Lower lobe of right lung (tissue), 2 donors: ENCODE data around the gene ITPKB. TPM values are rescaled to one million over a fixed set of nuclear protein-coding genes. Genes with fewer than 3 reads are reported as not detected.

ENCODE experiments used
- ATAC-seq, 2 donors: fragments of 200-7000 bp; cut with Tn5 transposase; one replicate each; pipeline ENCODE4 v1.9.1; 2020 to 2022; ENCODE audit warnings: mild to moderate bottlenecking in 2 of 2, moderate library complexity in 2 of 2
- DNase-seq: peaks from one replicate; pipeline ENCODE4 v3.0.0-alpha.2; 2020
- H3K27ac ChIP-seq: fragments of 200-600 bp; one replicate; pipeline ENCODE4 v1.8.0; 2022
- H3K27me3 ChIP-seq: fragments of 200-600 bp; one replicate; pipeline ENCODE4 v1.8.0; 2022; ENCODE audit warnings: low read depth
- H3K36me3 ChIP-seq: fragments of 200-600 bp; one replicate; pipeline ENCODE4 v1.8.0; 2022; ENCODE audit warnings: mild to moderate bottlenecking
- H3K4me1 ChIP-seq: fragments of 200-600 bp; one replicate; pipeline ENCODE4 v1.8.0; 2022
- H3K4me3 ChIP-seq: fragments of 200-600 bp; one replicate; pipeline ENCODE4 v1.8.0; 2022; ENCODE audit warnings: mild to moderate bottlenecking
- H3K9me3 ChIP-seq: fragments of 200-600 bp; one replicate; pipeline ENCODE4 v1.8.0; 2022
- intact Hi-C: fragments of 100-400 bp; cut with DNase I; formaldehyde crosslinking; loops from one replicate; pipeline ENCODE4 v1.11.0; 2022
- total RNA-seq: library from RNA; stranded (reverse); fragmentation: NEBNext Ultra II Directional; extraction: Animal tissue kit (Norgen Biotek cat#: 25700); gene quantifications from one replicate; pipeline ENCODE4 v1.2.1, GENCODE V29; 2021
- TF ChIP-seq, protein P1 (sequence below): fragments of 200-600 bp; IDR thresholded peaks from one replicate; pipeline ENCODE4 v1.8.0; 2022; ENCODE audit warnings: antibody characterized with exemption, mild to moderate bottlenecking
- donor health status: DM: no; HTN: yes; CAD: no; lungs with severe emphysema.

Gene ITPKB
- total RNA-seq, 1 donor from 2014 or later: 42.3 TPM

DNA sequence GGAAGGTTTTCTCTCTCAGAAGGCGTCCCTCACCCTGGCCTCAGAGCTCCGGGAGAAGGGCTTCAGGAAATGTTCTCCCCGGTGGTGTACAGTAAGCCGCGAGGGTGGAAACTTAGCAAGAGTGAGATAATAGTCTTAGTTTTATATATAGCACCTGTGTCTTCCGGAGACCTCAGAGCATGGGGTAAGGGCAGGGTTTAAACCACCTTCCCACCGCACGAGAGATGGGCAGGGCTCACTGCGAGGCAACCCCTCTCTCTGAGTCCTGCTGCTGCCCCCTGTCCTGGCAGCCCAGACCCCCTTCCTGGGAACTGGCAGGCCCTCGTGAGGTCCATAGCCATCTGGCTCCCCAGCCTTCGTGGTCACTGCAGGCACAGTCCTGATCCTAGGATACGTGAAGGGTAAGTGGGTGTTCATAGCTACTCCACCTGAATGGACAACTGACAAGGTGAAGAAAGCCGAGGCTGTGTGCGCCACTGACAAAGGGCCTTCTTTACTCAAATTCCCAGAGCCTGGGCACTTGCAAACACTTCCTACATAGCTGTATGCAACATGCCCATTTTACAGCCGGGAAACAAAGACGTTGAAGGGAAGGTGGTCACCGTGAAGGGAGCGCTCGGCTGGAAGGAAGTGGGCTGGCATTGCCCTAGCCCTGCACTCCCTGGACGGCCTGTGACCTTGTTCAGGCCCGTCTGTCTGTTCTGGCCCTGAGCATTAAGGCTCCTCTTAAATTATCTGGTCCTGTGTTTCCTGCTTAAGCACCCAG lies 26.9 kb downstream of the ITPKB start:
- DNase-seq: no peak
- intact Hi-C loops: no loop called here
- ATAC-seq: peak; percentile 22 to 32
- H3K27me3 ChIP-seq: no peaks in the 10 kb centered on the region
- TF ChIP-seq, protein P1, sequence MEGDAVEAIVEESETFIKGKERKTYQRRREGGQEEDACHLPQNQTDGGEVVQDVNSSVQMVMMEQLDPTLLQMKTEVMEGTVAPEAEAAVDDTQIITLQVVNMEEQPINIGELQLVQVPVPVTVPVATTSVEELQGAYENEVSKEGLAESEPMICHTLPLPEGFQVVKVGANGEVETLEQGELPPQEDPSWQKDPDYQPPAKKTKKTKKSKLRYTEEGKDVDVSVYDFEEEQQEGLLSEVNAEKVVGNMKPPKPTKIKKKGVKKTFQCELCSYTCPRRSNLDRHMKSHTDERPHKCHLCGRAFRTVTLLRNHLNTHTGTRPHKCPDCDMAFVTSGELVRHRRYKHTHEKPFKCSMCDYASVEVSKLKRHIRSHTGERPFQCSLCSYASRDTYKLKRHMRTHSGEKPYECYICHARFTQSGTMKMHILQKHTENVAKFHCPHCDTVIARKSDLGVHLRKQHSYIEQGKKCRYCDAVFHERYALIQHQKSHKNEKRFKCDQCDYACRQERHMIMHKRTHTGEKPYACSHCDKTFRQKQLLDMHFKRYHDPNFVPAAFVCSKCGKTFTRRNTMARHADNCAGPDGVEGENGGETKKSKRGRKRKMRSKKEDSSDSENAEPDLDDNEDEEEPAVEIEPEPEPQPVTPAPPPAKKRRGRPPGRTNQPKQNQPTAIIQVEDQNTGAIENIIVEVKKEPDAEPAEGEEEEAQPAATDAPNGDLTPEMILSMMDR: no peak
- H3K36me3 ChIP-seq: peaks cover 5% of the 10 kb centered on the region
- no peaks in the 10 kb centered on the region for H3K9me3 ChIP-seq
- no peak overlapping the region for H3K4me3 ChIP-seq
- no peak overlapping the region for H3K27ac ChIP-seq
- H3K4me1 ChIP-seq: peaks cover 63% of the 10 kb centered on the region

DNA sequence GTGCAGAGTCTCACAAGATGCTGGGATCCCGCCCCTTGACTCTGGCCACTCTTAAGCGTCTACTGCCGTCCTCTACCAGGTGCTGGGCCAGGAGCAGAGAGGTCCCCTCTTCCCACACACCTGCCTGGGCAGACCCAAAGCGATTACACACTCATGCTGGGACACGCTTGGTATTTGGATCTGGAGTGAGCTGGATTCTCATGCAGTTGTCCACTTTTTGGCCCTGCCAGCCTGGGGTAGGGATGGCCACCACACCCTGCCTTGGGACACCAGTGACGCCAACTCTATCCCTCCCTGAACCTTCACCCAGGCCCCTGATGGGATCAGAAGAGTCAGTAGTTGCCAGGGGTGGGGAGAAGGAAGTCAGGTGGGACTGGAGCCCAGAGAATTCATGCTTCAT lies 28.6 kb downstream of the ITPKB start:
- Histone ChIP-seq H3K36me3 (peaks cover 10% of the 10 kb centered on the region), H3K4me1 (peaks cover 57% of the 10 kb centered on the region), H3K27me3 (no peaks in the 10 kb centered on the region), H3K27ac (no peak overlapping the region), H3K9me3 (no peaks in the 10 kb centered on the region), H3K4me3 (no peak overlapping the region)
- intact Hi-C loops: no loop called here
- ATAC-seq (no peak), DNase-seq (no peak)
- TF ChIP-seq, protein P1: no peak

DNA sequence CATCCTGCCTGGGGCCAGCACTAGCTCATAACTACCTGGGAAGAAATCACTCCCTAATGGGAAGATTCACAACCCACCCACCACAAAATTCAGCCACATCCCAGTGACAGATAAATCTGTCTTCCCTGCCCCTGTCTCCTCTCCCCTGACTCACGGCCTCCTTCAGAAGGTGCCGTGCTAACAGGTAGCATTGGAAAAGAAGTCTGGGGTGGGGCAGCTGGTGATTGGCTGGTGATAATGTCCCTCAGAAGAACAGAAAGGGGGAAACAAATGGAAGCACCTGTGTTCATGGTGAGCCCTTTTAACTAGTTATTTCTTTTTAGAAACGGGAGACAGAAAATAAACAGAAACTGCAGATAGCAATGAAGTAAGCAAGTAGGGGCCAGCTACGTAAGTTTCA lies 29.1 kb downstream of the ITPKB start:
- no peak overlapping the region for H3K4me3 ChIP-seq
- ATAC-seq (no peak), DNase-seq (no peak)
- TF ChIP-seq, protein P1: no peak
- H3K36me3 ChIP-seq: peaks cover 10% of the 10 kb centered on the region
- intact Hi-C loops: loop anchor here (10.0 kb wide), 1 partner anchor 115 kb away; no protein-coding TSS in a partner anchor
- no peaks in the 10 kb centered on the region for H3K9me3 ChIP-seq
- H3K4me1 ChIP-seq: peaks cover 57% of the 10 kb centered on the region
- H3K27ac ChIP-seq: peak overlapping the region; percentile 29
- H3K27me3 ChIP-seq: no peaks in the 10 kb centered on the region

DNA sequence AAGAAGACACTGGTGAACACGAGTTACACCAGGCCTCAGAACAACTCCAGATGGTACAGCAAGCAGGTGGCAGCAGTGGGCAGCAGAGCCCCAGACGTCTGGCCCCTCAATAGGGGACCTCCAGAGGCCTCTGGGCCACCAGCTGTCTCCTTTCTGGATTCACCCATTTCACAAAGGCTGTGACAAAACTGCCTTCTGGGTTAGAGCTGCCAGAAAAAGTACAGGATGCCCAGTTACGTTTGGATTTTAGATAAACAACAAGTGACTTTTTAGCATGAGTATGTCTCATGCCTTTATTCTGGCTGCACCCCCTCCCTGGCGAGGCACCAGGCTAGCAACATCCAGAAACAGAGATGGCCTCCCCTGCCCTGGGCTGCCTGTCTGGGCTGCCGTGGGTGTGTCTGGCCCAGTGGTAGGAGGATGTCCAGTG lies 30.1 kb downstream of the ITPKB start:
- Histone ChIP-seq H3K27me3 (no peaks in the 10 kb centered on the region), H3K4me1 (peaks cover 65% of the 10 kb centered on the region), H3K9me3 (no peaks in the 10 kb centered on the region), H3K27ac (peak overlapping the region; percentile 29), H3K36me3 (peaks cover 10% of the 10 kb centered on the region), H3K4me3 (no peak overlapping the region)
- peak in 1 of 2 donors; percentile 34 for ATAC-seq
- intact Hi-C loops: loop anchor here (10.0 kb wide), 1 partner anchor 116 kb away; no protein-coding TSS in a partner anchor
- TF ChIP-seq, protein P1: peak; percentile 8
- DNase-seq: no peak

DNA sequence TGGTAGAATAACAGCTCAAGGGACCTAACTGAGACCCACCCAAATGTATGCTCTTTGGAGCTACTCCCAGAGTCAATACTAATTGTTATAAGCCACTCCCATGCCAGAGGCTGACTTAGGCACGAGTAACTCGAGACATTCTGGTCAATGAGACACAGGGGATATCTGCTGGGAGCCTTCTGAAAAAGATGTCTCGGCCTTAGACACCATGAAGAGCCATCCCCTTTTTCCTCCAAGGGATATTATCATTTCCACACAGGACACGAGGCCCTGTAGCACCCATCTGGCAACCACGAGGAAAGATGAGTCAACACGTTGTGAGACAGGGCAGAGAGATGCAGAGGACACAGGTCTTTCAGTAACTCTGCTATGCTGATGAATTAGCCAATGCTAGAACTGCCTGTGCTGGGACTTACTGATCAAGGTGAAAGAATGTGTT lies 30.7 kb downstream of the ITPKB start:
- peak in 1 of 2 donors; percentile 13 for ATAC-seq

More for the DNA sequence above, 30.7 kb downstream of the ITPKB start:
- Histone ChIP-seq H3K9me3 (no peaks in the 10 kb centered on the region), H3K4me1 (peaks cover 68% of the 10 kb centered on the region), H3K27ac (no peak overlapping the region), H3K27me3 (no peaks in the 10 kb centered on the region), H3K36me3 (peaks cover 10% of the 10 kb centered on the region), H3K4me3 (no peak overlapping the region)
- TF ChIP-seq, protein P1: no peak
- intact Hi-C loops: loop anchor here (10.0 kb wide), 1 partner anchor 116 kb away; no protein-coding TSS in a partner anchor
- DNase-seq: no peak
